Endothelial cell (in vitro differentiated cells): ENCODE measurements around the gene LEMD1. TPM values are rescaled to one million over a fixed set of nuclear protein-coding genes. Genes with fewer than 3 reads are reported as not detected.

ENCODE experiments used
- DNase-seq: peaks from one replicate; pipeline ENCODE4 v3.0.0; 2021; ENCODE audit warnings: low spot score
- H3K27ac Mint-ChIP-seq: one replicate; pipeline ENCODE4 v1.8.0; 2021; ENCODE audit warnings: mixed read lengths, inconsistent platforms; ENCODE audit not compliant: unreplicated experiment
- H3K27me3 Mint-ChIP-seq: one replicate; pipeline ENCODE4 v1.8.0; 2021; ENCODE audit warnings: mild to moderate bottlenecking, moderate library complexity, mixed read lengths, inconsistent platforms; ENCODE audit not compliant: unreplicated experiment
- H3K36me3 Mint-ChIP-seq: one replicate; pipeline ENCODE4 v1.8.0; 2021; ENCODE audit warnings: mild to moderate bottlenecking, low read depth, mixed read lengths, inconsistent platforms; ENCODE audit not compliant: unreplicated experiment
- H3K4me1 Mint-ChIP-seq: one replicate; pipeline ENCODE4 v1.8.0; 2021; ENCODE audit warnings: mild to moderate bottlenecking, mixed read lengths, inconsistent platforms; ENCODE audit not compliant: unreplicated experiment
- H3K4me3 Mint-ChIP-seq: one replicate; pipeline ENCODE4 v1.8.0; 2021; ENCODE audit warnings: mild to moderate bottlenecking, mixed read lengths, inconsistent platforms; ENCODE audit not compliant: unreplicated experiment
- H3K9me3 Mint-ChIP-seq: one replicate; pipeline ENCODE4 v1.8.0; 2021; ENCODE audit warnings: mixed read lengths, inconsistent platforms; ENCODE audit not compliant: unreplicated experiment
- CTCF ChIP-seq: fragments of 200-600 bp; sonication (generic); IDR thresholded peaks from one replicate; pipeline ENCODE4 v1.5.0; 2021; ENCODE audit warnings: antibody characterized with exemption; ENCODE audit not compliant: unreplicated experiment
- total RNA-seq: library from RNA; stranded (reverse); fragmentation: NEBNext Ultra II Directional; extraction: Animal tissue kit (Norgen Biotek cat#: 25700); gene quantifications from one replicate; pipeline ENCODE4 v1.2.1, GENCODE V29; 2021; ENCODE audit not compliant: unreplicated experiment

LEMD1 gene
- total RNA-seq, 1 donor from 2014 or later, result 3.0 TPM

GRCh38 chr1:205447457-205448341, 25.8 kb upstream of the LEMD1 start:
- H3K27ac Mint-ChIP-seq, result no peak overlapping the region
- H3K4me3 Mint-ChIP-seq, result no peak overlapping the region
- no peak for DNase-seq
- H3K27me3 Mint-ChIP-seq, result peaks cover 10% of the 10 kb centered on the region
- no peak for TF ChIP-seq CTCF
- peaks cover 2% of the 10 kb centered on the region for H3K36me3 Mint-ChIP-seq
- H3K4me1 Mint-ChIP-seq, result peaks cover 57% of the 10 kb centered on the region
- H3K9me3 Mint-ChIP-seq, result no peaks in the 10 kb centered on the region

GRCh38 chr1:205446828-205447227, 25.0 kb upstream of the LEMD1 start:
- peaks cover 10% of the 10 kb centered on the region for H3K27me3 Mint-ChIP-seq
- DNase-seq, result peak; percentile 45
- no peak overlapping the region for H3K4me3 Mint-ChIP-seq
- TF ChIP-seq CTCF, result no peak
- peaks cover 63% of the 10 kb centered on the region for H3K4me1 Mint-ChIP-seq
- peaks cover 2% of the 10 kb centered on the region for H3K36me3 Mint-ChIP-seq
- H3K9me3 Mint-ChIP-seq, result no peaks in the 10 kb centered on the region
- peak overlapping the region; percentile 52 for H3K27ac Mint-ChIP-seq

- H3K9me3 Mint-ChIP-seq, result no peaks in the 10 kb centered on the region
- peak overlapping the region; percentile 81 for H3K27ac Mint-ChIP-seq
- peaks cover 9% of the 10 kb centered on the region for H3K27me3 Mint-ChIP-seq
- peaks cover 63% of the 10 kb centered on the region for H3K4me1 Mint-ChIP-seq
- no peak for TF ChIP-seq CTCF
- no peak overlapping the region for H3K4me3 Mint-ChIP-seq
- DNase-seq, result no peak
- H3K36me3 Mint-ChIP-seq, result peaks cover 2% of the 10 kb centered on the region
Measured at GRCh38 chr1:205445646-205445935, 23.7 kb upstream of the LEMD1 start.

- TF ChIP-seq CTCF, result no peak
- no peak overlapping the region for H3K4me3 Mint-ChIP-seq
- no peaks in the 10 kb centered on the region for H3K9me3 Mint-ChIP-seq
- H3K27ac Mint-ChIP-seq, result peak overlapping the region; percentile 81
- H3K36me3 Mint-ChIP-seq, result peaks cover 2% of the 10 kb centered on the region
- peaks cover 8% of the 10 kb centered on the region for H3K27me3 Mint-ChIP-seq
- H3K4me1 Mint-ChIP-seq, result peaks cover 64% of the 10 kb centered on the region
- no peak for DNase-seq
Measured at GRCh38 chr1:205444931-205445645, 23.2 kb upstream of the LEMD1 start.
